Dedifferentiated amniotic fluid mesenchymal stem cell (primary cell): ENCODE results near the gene ZNF474.
A peak's percentile ranks its signal among the peaks of the same experiment; 100 is the strongest.

Experiments used
- DNase-seq: peaks from one replicate; pipeline ENCODE4 v3.0.0-alpha.2; 2016; ENCODE audit errors: extremely low spot score

Gene ZNF474

GRCh38 chr5:122118356-122118948 is 10.9 kb upstream of the ZNF474 start:
- no peak for DNase-seq

- no peak for DNase-seq
Observed at GRCh38 chr5:122119205-122119604, 10.1 kb upstream of the ZNF474 start.

- no peak for DNase-seq
Observed at GRCh38 chr5:122120493-122120892, 8.9 kb upstream of the ZNF474 start.

GRCh38 chr5:122120957-122121356 is 8.4 kb upstream of the ZNF474 start:
- no peak for DNase-seq

GRCh38 chr5:122121479-122122465 is 7.6 kb upstream of the ZNF474 start:
- DNase-seq, result no peak

- no peak for DNase-seq
Observed at GRCh38 chr5:122124766-122125165, 4.6 kb upstream of the ZNF474 start.

GRCh38 chr5:122126177-122126755 is 3.1 kb upstream of the ZNF474 start:
- peak; percentile 66 for DNase-seq

- DNase-seq, result no peak
Observed at GRCh38 chr5:122126756-122127321, 2.5 kb upstream of the ZNF474 start.

GRCh38 chr5:122130152-122130551 is 806 bp downstream of the ZNF474 start:
- no peak for DNase-seq

- no peak for DNase-seq
Observed at GRCh38 chr5:122137702-122138101, 8.4 kb downstream of the ZNF474 start.

- no peak for DNase-seq
Observed at GRCh38 chr5:122138356-122138755, 9.0 kb downstream of the ZNF474 start.

- no peak for DNase-seq
Observed at GRCh38 chr5:122140900-122141299, 11.6 kb downstream of the ZNF474 start.

GRCh38 chr5:122141751-122142150 is 12.4 kb downstream of the ZNF474 start:
- DNase-seq, result no peak

GRCh38 chr5:122142480-122143164 is 13.3 kb downstream of the ZNF474 start:
- DNase-seq, result peak; percentile 48

GRCh38 chr5:122144236-122144635 is 14.9 kb downstream of the ZNF474 start:
- peak; percentile 53 for DNase-seq

GRCh38 chr5:122145906-122146305 is 16.6 kb downstream of the ZNF474 start:
- no peak for DNase-seq

GRCh38 chr5:122149321-122150090 is 20.2 kb downstream of the ZNF474 start:
- DNase-seq, result no peak

- no peak for DNase-seq
Observed at GRCh38 chr5:122150215-122150614, 20.9 kb downstream of the ZNF474 start.

GRCh38 chr5:122151640-122152039 is 22.3 kb downstream of the ZNF474 start:
- DNase-seq, result no peak

GRCh38 chr5:122152266-122152900 is 23.0 kb downstream of the ZNF474 start:
- no peak for DNase-seq

- DNase-seq, result no peak
Observed at GRCh38 chr5:122153230-122153629, 23.9 kb downstream of the ZNF474 start.
